Adipocyte (in vitro differentiated cells): ENCODE data around the gene SRD5A3.

Experiments
- DNase-seq: peaks from one replicate; pipeline ENCODE4 v3.0.0-alpha.2; 2015; ENCODE audit warnings: low read depth
- H3K27me3 ChIP-seq: replicated peaks from 2 replicates; pipeline ENCODE4 v1.7.0; 2013; ENCODE audit warnings: mild to moderate bottlenecking, low read length, moderate library complexity; ENCODE audit not compliant: control insufficient read depth, insufficient read depth
- H3K36me3 ChIP-seq: 2 replicates; pipeline ENCODE4 v1.7.0; 2013; ENCODE audit warnings: low read length, mild to moderate bottlenecking, moderate library complexity; ENCODE audit not compliant: control insufficient read depth, insufficient read depth, severe bottlenecking
- H3K4me1 ChIP-seq: 2 replicates; pipeline ENCODE4 v1.7.0; 2013; ENCODE audit warnings: mild to moderate bottlenecking, low read length, moderate library complexity; ENCODE audit not compliant: control insufficient read depth, insufficient read depth
- H3K4me3 ChIP-seq: 2 replicates; pipeline ENCODE4 v1.7.0; 2013; ENCODE audit warnings: mild to moderate bottlenecking, low read length, moderate library complexity
- H3K9ac ChIP-seq: 2 replicates; pipeline ENCODE4 v1.7.0; 2013; ENCODE audit warnings: mild to moderate bottlenecking, low read length, moderate library complexity
- H3K9me3 ChIP-seq: 2 replicates; pipeline ENCODE4 v1.7.0; 2013; ENCODE audit warnings: mild to moderate bottlenecking, low read length, moderate library complexity; ENCODE audit not compliant: control insufficient read depth

SRD5A3 gene

GRCh38 chr4:55396308-55397125 lies 50.5 kb downstream of the SRD5A3 start:
- peak overlapping the region; percentile 93 for H3K4me3 ChIP-seq

GRCh38 chr4:55397126-55397436 lies 51.0 kb downstream of the SRD5A3 start:
- peak; percentile 55 for DNase-seq
- no peaks in the 10 kb centered on the region for H3K9me3 ChIP-seq
- H3K4me3 ChIP-seq = peak overlapping the region; percentile 93
- H3K9ac ChIP-seq = peak overlapping the region; percentile 100
- H3K36me3 ChIP-seq = peaks cover 23% of the 10 kb centered on the region
- H3K4me1 ChIP-seq = peaks cover 33% of the 10 kb centered on the region
- no peaks in the 10 kb centered on the region for H3K27me3 ChIP-seq

More at GRCh38 chr4:55396308-55397125, 50.5 kb downstream of the SRD5A3 start:
- peaks cover 19% of the 10 kb centered on the region for H3K36me3 ChIP-seq
- H3K4me1 ChIP-seq = peaks cover 31% of the 10 kb centered on the region
- H3K27me3 ChIP-seq = no peaks in the 10 kb centered on the region
- DNase-seq = peak; percentile 75
- peak overlapping the region; percentile 100 for H3K9ac ChIP-seq
- no peaks in the 10 kb centered on the region for H3K9me3 ChIP-seq

DNA sequence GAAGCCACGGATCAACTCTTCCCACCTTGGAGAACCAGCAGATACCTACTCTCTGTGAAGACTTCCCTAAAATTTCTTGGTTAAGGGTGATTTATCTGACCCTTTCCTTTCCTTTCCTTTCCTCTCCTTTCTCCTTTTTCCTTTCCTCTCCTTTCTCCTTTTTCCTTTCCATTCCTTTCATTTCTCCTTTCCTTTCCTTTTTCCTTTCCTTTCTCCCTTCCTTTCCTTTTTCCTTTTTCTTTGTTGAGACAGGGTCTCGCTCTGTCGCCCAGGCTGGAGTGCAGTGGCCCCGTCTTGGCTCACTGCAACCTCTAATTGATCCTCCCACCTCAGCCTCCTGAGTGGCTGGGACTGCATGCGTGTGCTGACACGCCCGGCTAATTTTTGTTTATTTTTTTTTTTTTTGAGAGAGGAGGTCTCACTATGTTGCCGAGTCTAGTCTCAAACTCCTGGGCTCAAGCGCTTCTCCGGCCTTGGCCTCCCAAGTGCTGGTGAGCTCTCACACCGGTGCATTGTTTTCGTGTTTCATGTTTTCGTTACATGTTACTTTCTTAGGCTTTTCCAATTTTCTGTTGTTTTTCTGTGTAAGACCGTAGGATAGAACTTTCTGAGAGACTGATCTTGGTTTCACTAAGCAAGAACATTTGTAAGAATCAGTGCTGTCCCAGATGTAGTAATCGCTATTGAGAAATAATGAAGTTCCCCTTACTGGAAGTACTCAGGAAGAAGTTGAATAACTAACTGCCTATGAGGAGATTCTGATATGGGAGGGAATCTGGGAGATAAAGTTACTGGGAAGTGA lies 51.7 kb downstream of the SRD5A3 start:
- Histone ChIP-seq H3K4me3 (peak overlapping the region; percentile 93), H3K36me3 (peaks cover 23% of the 10 kb centered on the region), H3K9ac (peak overlapping the region; percentile 100), H3K4me1 (peaks cover 33% of the 10 kb centered on the region), H3K27me3 (no peaks in the 10 kb centered on the region), H3K9me3 (no peaks in the 10 kb centered on the region)
- DNase-seq = peak; percentile 91

DNA sequence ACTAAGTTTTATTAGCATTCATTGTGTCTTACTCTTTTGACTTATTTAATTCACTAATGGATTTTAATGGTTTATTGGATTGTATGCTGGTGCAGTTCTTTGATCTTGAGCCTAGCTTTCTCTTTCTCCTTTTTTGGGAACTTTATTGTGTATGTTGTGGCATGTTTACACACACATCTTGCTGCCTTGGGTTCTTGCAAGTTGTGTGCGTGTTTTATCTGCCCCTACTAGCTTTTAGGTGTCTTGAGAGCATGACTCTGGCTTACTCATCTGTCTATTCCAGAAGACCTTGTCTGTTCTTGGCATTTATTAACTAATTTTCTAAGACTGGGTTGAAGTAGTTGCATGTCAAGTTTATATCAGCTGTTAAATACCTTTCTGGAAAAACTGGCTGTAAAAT lies 52.4 kb downstream of the SRD5A3 start:
- Histone ChIP-seq H3K9me3 (no peaks in the 10 kb centered on the region), H3K36me3 (peaks cover 29% of the 10 kb centered on the region), H3K27me3 (no peaks in the 10 kb centered on the region), H3K4me1 (peaks cover 34% of the 10 kb centered on the region), H3K9ac (peak overlapping the region; percentile 100), H3K4me3 (peak overlapping the region; percentile 93)
- peak; percentile 24 for DNase-seq

DNA sequence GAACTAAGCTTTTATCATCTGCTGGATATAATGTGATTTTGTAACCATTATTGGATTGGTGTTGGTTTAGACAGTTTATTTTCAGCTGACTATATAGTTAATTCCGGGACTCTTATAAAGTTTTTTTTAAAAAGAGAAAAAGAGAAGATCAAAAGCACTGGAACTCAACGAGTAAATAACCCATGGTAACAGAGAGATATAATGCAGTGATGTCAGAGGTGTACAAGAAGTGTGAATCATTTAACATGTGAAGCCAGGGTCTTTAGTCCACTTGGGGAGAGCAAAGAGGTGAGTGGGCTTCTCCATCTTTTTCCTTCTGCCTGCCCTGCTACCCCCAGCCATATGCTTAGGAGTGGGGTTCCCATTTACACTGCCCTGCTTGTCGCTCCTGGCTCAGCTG lies 52.9 kb downstream of the SRD5A3 start:
- Histone ChIP-seq H3K9me3 (no peaks in the 10 kb centered on the region), H3K9ac (peak overlapping the region; percentile 100), H3K4me3 (peak overlapping the region; percentile 93), H3K27me3 (no peaks in the 10 kb centered on the region), H3K4me1 (peaks cover 34% of the 10 kb centered on the region), H3K36me3 (peaks cover 34% of the 10 kb centered on the region)
- DNase-seq = peak; percentile 22

DNA sequence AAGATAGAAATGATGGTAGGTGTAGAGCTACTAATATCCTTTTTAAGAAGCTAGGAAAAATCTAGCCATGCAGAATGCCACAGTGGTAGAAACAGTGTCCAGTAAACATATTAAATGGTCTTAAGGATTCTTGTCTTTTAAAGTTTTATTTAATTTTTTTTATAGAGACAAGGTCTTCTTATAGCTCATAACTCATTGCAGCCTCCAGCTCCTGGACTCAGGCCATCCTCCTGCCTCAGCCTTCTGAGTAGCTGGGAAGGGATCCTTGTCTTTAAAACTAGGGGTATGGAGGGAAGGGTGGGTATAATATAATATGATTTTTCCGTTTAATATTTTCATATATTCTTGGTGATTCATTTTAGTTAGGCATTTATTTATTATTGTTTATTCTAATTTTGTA lies 53.5 kb downstream of the SRD5A3 start:
- H3K9ac ChIP-seq = peak overlapping the region; percentile 100
- peaks cover 39% of the 10 kb centered on the region for H3K36me3 ChIP-seq
- no peak for DNase-seq
- H3K9me3 ChIP-seq = no peaks in the 10 kb centered on the region
- peaks cover 32% of the 10 kb centered on the region for H3K4me1 ChIP-seq
- H3K4me3 ChIP-seq = peak overlapping the region; percentile 93
- H3K27me3 ChIP-seq = no peaks in the 10 kb centered on the region

DNA sequence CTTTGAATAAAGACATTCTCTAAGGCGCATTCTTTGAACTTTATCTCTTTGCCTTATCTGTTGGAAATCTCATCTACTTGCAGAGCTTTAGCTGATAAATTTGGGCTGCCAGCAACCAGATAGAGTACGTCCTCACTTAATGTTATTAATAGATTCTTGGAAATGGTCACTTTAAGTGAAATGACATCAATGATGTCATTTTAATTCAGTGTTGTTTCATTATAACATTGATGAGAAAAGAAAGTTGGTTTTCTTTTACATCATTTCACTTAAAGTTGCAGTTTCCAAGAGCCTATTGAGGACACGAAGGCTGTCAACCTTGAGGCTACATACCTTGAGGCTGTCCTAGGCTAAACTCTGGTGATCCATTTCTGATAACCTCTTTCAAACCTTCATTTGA lies 59.0 kb downstream of the SRD5A3 start:
- Histone ChIP-seq H3K27me3 (no peaks in the 10 kb centered on the region), H3K4me3 (no peak overlapping the region), H3K9me3 (no peaks in the 10 kb centered on the region), H3K36me3 (peaks cover 69% of the 10 kb centered on the region), H3K4me1 (peaks cover 48% of the 10 kb centered on the region), H3K9ac (no peak overlapping the region)
- DNase-seq = no peak

DNA sequence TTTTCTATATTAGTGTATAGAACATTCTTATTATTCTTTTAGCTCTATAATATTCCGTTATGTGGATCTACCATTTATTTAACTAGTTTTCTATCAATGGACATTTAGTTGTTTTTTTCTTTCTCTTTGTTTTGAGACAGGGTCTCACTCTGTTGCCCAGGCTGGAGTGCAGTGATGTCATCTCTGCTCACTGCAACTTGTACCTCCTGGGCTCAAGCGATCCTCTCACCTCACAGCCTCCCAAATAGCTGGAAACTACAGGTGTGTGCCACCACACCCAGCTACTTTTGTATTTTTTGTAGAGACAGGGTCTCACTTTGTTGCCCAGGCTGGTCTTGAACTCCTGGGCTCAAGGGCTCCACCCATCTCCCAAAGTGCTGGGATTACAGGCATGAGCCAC lies 60.5 kb downstream of the SRD5A3 start:
- Histone ChIP-seq H3K27me3 (no peaks in the 10 kb centered on the region), H3K36me3 (peaks cover 62% of the 10 kb centered on the region), H3K9ac (no peak overlapping the region)

DNA sequence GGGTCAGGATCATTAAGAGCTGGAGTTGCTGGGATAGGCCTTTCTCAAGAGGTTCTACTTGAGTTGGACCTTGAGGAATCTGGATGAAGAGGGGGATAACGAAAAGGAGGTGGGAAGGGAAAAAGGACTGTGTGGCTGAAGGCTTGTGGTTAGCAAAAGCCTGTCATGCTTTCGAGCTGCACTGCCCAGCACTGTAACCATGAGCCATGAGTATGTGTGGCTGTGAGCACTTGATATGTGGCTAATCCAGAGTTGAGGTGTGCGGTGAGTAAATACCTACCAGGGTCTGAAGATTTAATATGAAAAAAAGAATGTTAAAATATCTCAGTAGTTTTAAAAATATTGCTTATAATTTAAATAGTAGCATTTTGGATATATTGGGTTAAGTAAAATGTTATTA lies 61.1 kb downstream of the SRD5A3 start:
- Histone ChIP-seq H3K4me1 (peaks cover 44% of the 10 kb centered on the region), H3K36me3 (peaks cover 62% of the 10 kb centered on the region)

More for the DNA sequence above, 60.5 kb downstream of the SRD5A3 start:
- Histone ChIP-seq H3K4me1 (peaks cover 42% of the 10 kb centered on the region), H3K9me3 (no peaks in the 10 kb centered on the region), H3K4me3 (no peak overlapping the region)
- DNase-seq = no peak

DNA sequence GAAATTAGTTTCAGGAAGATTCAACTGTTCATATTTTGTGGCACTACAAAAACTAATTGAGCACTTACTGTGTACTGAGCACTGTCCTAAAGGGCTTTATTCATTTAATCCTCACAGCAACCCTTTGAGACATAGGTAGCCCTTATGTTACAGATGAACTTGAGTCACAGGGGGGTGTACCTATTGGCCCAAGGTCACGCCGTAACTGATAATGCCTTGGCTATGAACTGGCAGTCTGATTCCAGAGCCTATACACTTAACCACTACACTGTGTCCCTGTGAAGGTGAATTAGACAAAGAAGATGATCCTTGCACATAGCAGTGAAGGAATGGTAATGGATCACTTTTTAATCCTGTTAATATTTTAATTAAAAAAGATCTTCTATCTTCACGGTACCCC lies 61.7 kb downstream of the SRD5A3 start:
- Histone ChIP-seq H3K36me3 (peaks cover 67% of the 10 kb centered on the region), H3K4me1 (peaks cover 44% of the 10 kb centered on the region), H3K9ac (no peak overlapping the region), H3K4me3 (no peak overlapping the region), H3K9me3 (no peaks in the 10 kb centered on the region), H3K27me3 (no peaks in the 10 kb centered on the region)
- no peak for DNase-seq

More for the DNA sequence above, 61.1 kb downstream of the SRD5A3 start:
- Histone ChIP-seq H3K9ac (no peak overlapping the region), H3K9me3 (no peaks in the 10 kb centered on the region), H3K27me3 (no peaks in the 10 kb centered on the region), H3K4me3 (no peak overlapping the region)
- DNase-seq = no peak

DNA sequence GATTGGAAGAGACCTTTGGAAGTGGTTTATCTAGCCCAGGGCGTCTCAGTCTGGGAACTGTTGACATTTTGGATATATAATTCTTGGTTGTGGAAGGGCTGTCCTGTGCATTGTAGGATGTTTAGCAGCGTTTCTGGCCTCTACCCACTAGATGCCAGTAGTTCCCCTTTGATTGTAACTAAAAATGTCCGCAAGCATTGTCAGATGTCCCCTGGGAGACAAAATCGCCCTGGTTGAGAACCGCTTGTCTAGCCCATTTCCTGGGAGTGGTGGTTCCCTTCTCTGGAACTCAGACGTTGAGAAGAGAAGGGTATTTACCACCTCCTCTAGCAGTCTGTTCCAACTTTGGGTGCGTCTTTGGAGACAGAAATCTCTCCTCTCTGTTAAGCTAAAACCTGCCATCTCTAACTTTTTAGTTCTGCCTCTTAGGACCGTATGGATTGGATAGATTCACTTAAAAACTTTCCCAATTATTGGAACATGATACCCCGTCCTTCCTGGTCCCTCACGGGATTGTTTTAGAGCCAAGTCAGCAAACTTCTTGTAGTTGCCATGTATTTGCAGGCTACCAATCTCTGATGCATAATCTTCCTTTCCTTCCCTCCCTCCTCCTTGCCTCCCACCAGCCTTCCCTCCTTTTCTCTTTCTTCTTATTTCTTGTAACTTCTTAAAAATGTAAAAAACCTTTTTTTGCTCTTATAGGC lies 63.6 kb downstream of the SRD5A3 start:
- DNase-seq = peak; percentile 46
- peak overlapping the region; percentile 62 for H3K4me3 ChIP-seq
- peaks cover 69% of the 10 kb centered on the region for H3K36me3 ChIP-seq
- H3K4me1 ChIP-seq = peaks cover 38% of the 10 kb centered on the region
- H3K27me3 ChIP-seq = no peaks in the 10 kb centered on the region
- H3K9ac ChIP-seq = peak overlapping the region; percentile 19
- no peaks in the 10 kb centered on the region for H3K9me3 ChIP-seq
